ENCODE data around the gene LRBA. TPM values are rescaled to one million over a fixed set of nuclear protein-coding genes. Genes with fewer than 3 reads are reported as not detected.

The LRBA gene
- total RNA-seq, 5 donors from 2014 or later (not counting 1 experiment from before 2014, with no cell fraction given): 56.1 to 81.7 (median 56.9) TPM

- WGBS (ENCODE audit: insufficient coverage): 100% methylated on average over 1 of the region's 3 CpGs
- no peak overlapping the region for H3K4me3 Mint-ChIP-seq
These were observed 31.2 kb downstream of the LRBA start for GRCh38 chr4:150983851-150984250.

GRCh38 chr4:150982557-150983233, 32.4 kb downstream of the LRBA start:
- no peak for DNase-seq
- ChIA-PET POLR2A (no interaction called here), CTCF (interaction anchor here (0.5 to 0.7 kb wide), 3 partner anchors 21 to 151 kb away, joined by 4 to 5 read pairs (median 4); no protein-coding TSS in a partner anchor)
- peaks cover 0 to 1% of the 10 kb centered on the region in 2 donors for H3K36me3 ChIP-seq (ENCODE audit: control insufficient read depth in 2 of 2, extremely low read depth in 1 of 2, insufficient read depth in 1 of 2, low read length in 1 of 2)
- Mint-ChIP-seq H3K27ac (no peak overlapping the region), H3K4me3 (no peak overlapping the region), H3K36me3 (peaks cover 32% of the 10 kb centered on the region), H3K27me3 (no peaks in the 10 kb centered on the region), H3K9me3 (peaks cover 0 to 16% (median 9%) of the 10 kb centered on the region in 3 donors), H3K4me1 (peaks cover 56 to 63% (median 57%) of the 10 kb centered on the region in 3 donors)
- H3K27me3 ChIP-seq (replicated peaks in 1 of 2; ENCODE audit: control insufficient read depth in 2 of 2, extremely low read depth in 1 of 2, insufficient read depth in 2 of 2, low read length in 1 of 2): no peaks in the 10 kb centered on the region
- H3K4me3 ChIP-seq (ENCODE audit: control insufficient read depth in 1 of 2, extremely low read depth in 1 of 2, low read length in 1 of 2): no peak overlapping the region
- H3K4me1 ChIP-seq (ENCODE audit: control insufficient read depth in 1 of 2, extremely low read depth in 1 of 2, insufficient read depth in 2 of 2, low read length in 2 of 2): peaks cover 0 to 10% of the 10 kb centered on the region in 2 experiments
- no CpG with 5 or more reads among the region's 1 CpG for WGBS (ENCODE audit: insufficient coverage)
- no peak overlapping the region for H3K27ac ChIP-seq (ENCODE audit: low read length)
- no peak for ATAC-seq (replicated peaks in 1 of 4)
- H3K9me3 ChIP-seq: no peaks in the 10 kb centered on the region

More at GRCh38 chr4:150983851-150984250, 31.2 kb downstream of the LRBA start:
- no peaks in the 10 kb centered on the region for H3K36me3 ChIP-seq (ENCODE audit: control insufficient read depth in 2 of 2, extremely low read depth in 1 of 2, insufficient read depth in 1 of 2, low read length in 1 of 2)
- H3K4me3 ChIP-seq (ENCODE audit: control insufficient read depth in 1 of 2, extremely low read depth in 1 of 2, low read length in 1 of 2): no peak overlapping the region
- H3K36me3 Mint-ChIP-seq: peaks cover 22% of the 10 kb centered on the region
- ChIA-PET POLR2A (no interaction called here), CTCF (interaction anchor here in 1 of 2 donors (1.0 kb wide), 1 partner anchor 80 kb away, joined by 3 read pairs; no protein-coding TSS in a partner anchor)
- no peaks in the 10 kb centered on the region for H3K27me3 ChIP-seq (replicated peaks in 1 of 2; ENCODE audit: control insufficient read depth in 2 of 2, extremely low read depth in 1 of 2, insufficient read depth in 2 of 2, low read length in 1 of 2)
- DNase-seq (no peak), ATAC-seq (replicated peaks in 1 of 4) (no peak)
- no peaks in the 10 kb centered on the region for H3K27me3 Mint-ChIP-seq
- no peak overlapping the region for H3K27ac Mint-ChIP-seq
- H3K4me1 Mint-ChIP-seq: peaks cover 49 to 59% (median 57%) of the 10 kb centered on the region in 3 donors
- H3K27ac ChIP-seq (ENCODE audit: low read length): no peak overlapping the region
- H3K4me1 ChIP-seq (ENCODE audit: control insufficient read depth in 1 of 2, extremely low read depth in 1 of 2, insufficient read depth in 2 of 2, low read length in 2 of 2): peaks cover 0 to 5% of the 10 kb centered on the region in 2 experiments
- no peaks in the 10 kb centered on the region for H3K9me3 ChIP-seq
- H3K9me3 Mint-ChIP-seq: peaks cover 0 to 6% (median 1%) of the 10 kb centered on the region in 3 donors

- peaks cover 0 to 2% of the 10 kb centered on the region in 2 donors for H3K36me3 ChIP-seq (ENCODE audit: control insufficient read depth in 2 of 2, extremely low read depth in 1 of 2, insufficient read depth in 1 of 2, low read length in 1 of 2)
- H3K4me1 Mint-ChIP-seq: peaks cover 68 to 72% (median 70%) of the 10 kb centered on the region in 3 donors
- no peak overlapping the region for H3K4me3 ChIP-seq (ENCODE audit: control insufficient read depth in 1 of 2, extremely low read depth in 1 of 2, low read length in 1 of 2)
- DNase-seq: no peak
- peaks cover 0 to 15% of the 10 kb centered on the region in 2 experiments for H3K4me1 ChIP-seq (ENCODE audit: control insufficient read depth in 1 of 2, extremely low read depth in 1 of 2, insufficient read depth in 2 of 2, low read length in 2 of 2)
- H3K4me3 Mint-ChIP-seq: no peak overlapping the region
- no peaks in the 10 kb centered on the region for H3K9me3 ChIP-seq
- WGBS (ENCODE audit: insufficient coverage): no CpG with 5 or more reads among the region's 3 CpGs
- no peak overlapping the region for H3K27ac ChIP-seq (ENCODE audit: low read length)
- ChIA-PET POLR2A (interaction anchor here in 1 of 2 donors (0.6 kb wide), 1 partner anchor 88 kb away, joined by 3 read pairs; no protein-coding TSS in a partner anchor), CTCF (interaction anchor here in 1 of 2 donors (0.5 to 0.6 kb wide), 2 partner anchors 24 to 1131 kb away, joined by 3 to 7 read pairs; no protein-coding TSS in a partner anchor)
- H3K27me3 ChIP-seq (replicated peaks in 1 of 2; ENCODE audit: control insufficient read depth in 2 of 2, extremely low read depth in 1 of 2, insufficient read depth in 2 of 2, low read length in 1 of 2): no peaks in the 10 kb centered on the region
- peaks cover 0 to 16% (median 9%) of the 10 kb centered on the region in 3 donors for H3K9me3 Mint-ChIP-seq
- no peak overlapping the region for H3K27ac Mint-ChIP-seq
- H3K27me3 Mint-ChIP-seq: no peaks in the 10 kb centered on the region
- peaks cover 32% of the 10 kb centered on the region for H3K36me3 Mint-ChIP-seq
- ATAC-seq (replicated peaks in 1 of 4): no peak
These were observed 36.1 kb downstream of the LRBA start for GRCh38 chr4:150978738-150979575.

GRCh38 chr4:150976478-150977118, 38.5 kb downstream of the LRBA start:
- H3K36me3 Mint-ChIP-seq: peaks cover 29% of the 10 kb centered on the region
- H3K9me3 ChIP-seq: no peaks in the 10 kb centered on the region
- POLR2A ChIA-PET: no interaction called here
- peaks cover 3 to 13% of the 10 kb centered on the region in 2 experiments for H3K4me1 ChIP-seq (ENCODE audit: control insufficient read depth in 1 of 2, extremely low read depth in 1 of 2, insufficient read depth in 2 of 2, low read length in 2 of 2)
- DNase-seq (no peak), ATAC-seq (replicated peaks in 1 of 4) (no peak)
- H3K36me3 ChIP-seq (ENCODE audit: control insufficient read depth in 2 of 2, extremely low read depth in 1 of 2, insufficient read depth in 1 of 2, low read length in 1 of 2): peaks cover 0 to 2% of the 10 kb centered on the region in 2 donors
- H3K27me3 ChIP-seq (replicated peaks in 1 of 2; ENCODE audit: control insufficient read depth in 2 of 2, extremely low read depth in 1 of 2, insufficient read depth in 2 of 2, low read length in 1 of 2): no peaks in the 10 kb centered on the region
- peak overlapping the region in 1 of 3 donors; percentile 5 for H3K4me3 Mint-ChIP-seq
- no peak overlapping the region for H3K27ac ChIP-seq (ENCODE audit: low read length)
- 70% methylated on average over 4 of the region's 11 CpGs for whole genome bisulfite sequencing (ENCODE audit: insufficient coverage)
- no peak overlapping the region for H3K4me3 ChIP-seq (ENCODE audit: control insufficient read depth in 1 of 2, extremely low read depth in 1 of 2, low read length in 1 of 2)
- CTCF ChIA-PET: no interaction called here
- H3K9me3 Mint-ChIP-seq: peaks cover 0 to 16% (median 9%) of the 10 kb centered on the region in 3 donors
- H3K27ac Mint-ChIP-seq: no peak overlapping the region
- peaks cover 75 to 88% (median 83%) of the 10 kb centered on the region in 3 donors for H3K4me1 Mint-ChIP-seq
- H3K27me3 Mint-ChIP-seq: no peaks in the 10 kb centered on the region

GRCh38 chr4:150974750-150975149, 40.3 kb downstream of the LRBA start:
- CTCF ChIA-PET: interaction anchor here (0.5 to 0.6 kb wide), 3 partner anchors 13 to 61 kb away, joined by 3 read pairs; no protein-coding TSS in a partner anchor
- no peak for DNase-seq
- Mint-ChIP-seq H3K9me3 (peaks cover 0 to 16% (median 9%) of the 10 kb centered on the region in 3 donors), H3K4me3 (no peak overlapping the region), H3K4me1 (peaks cover 74 to 87% (median 83%) of the 10 kb centered on the region in 3 donors), H3K27me3 (no peaks in the 10 kb centered on the region), H3K36me3 (peaks cover 19% of the 10 kb centered on the region), H3K27ac (no peak overlapping the region)
- Histone ChIP-seq H3K4me1 (ENCODE audit: control insufficient read depth in 1 of 2, extremely low read depth in 1 of 2, insufficient read depth in 2 of 2, low read length in 2 of 2) (peaks cover 3 to 10% of the 10 kb centered on the region in 2 experiments), H3K27ac (ENCODE audit: low read length) (no peak overlapping the region), H3K36me3 (ENCODE audit: control insufficient read depth in 2 of 2, extremely low read depth in 1 of 2, insufficient read depth in 1 of 2, low read length in 1 of 2) (peaks cover 0 to 2% of the 10 kb centered on the region in 2 donors), H3K27me3 (replicated peaks in 1 of 2; ENCODE audit: control insufficient read depth in 2 of 2, extremely low read depth in 1 of 2, insufficient read depth in 2 of 2, low read length in 1 of 2) (no peaks in the 10 kb centered on the region), H3K9me3 (no peaks in the 10 kb centered on the region), H3K4me3 (ENCODE audit: control insufficient read depth in 1 of 2, extremely low read depth in 1 of 2, low read length in 1 of 2) (no peak overlapping the region)
- ATAC-seq (replicated peaks in 1 of 4): no peak
- 50% methylated on average over 1 of the region's 1 CpG for WGBS (ENCODE audit: insufficient coverage)
- POLR2A ChIA-PET: interaction anchor here in 1 of 2 donors (1.1 kb wide), 1 partner anchor 41 kb away, joined by 3 read pairs; the partner anchor contains the start of gene LRBA
